Esophagus (tissue), 2 donors: Measurements from ENCODE around the gene RYR1. TPM values are rescaled to one million over a fixed set of nuclear protein-coding genes. Genes with fewer than 3 reads are reported as not detected.
"Not testable (repeated sequence)": the region's sequence is repeated elsewhere in the genome, so short reads cannot be mapped to it uniquely, and the experiment has no call there.

Source experiments
- H3K27ac ChIP-seq, 2 donors: one replicate each; pipeline ENCODE4 v1.5.1; 2013; ENCODE audit warnings: low read depth in 2 of 2, mild to moderate bottlenecking in 2 of 2, inconsistent platforms in 1 of 2, low read length in 1 of 2, moderate library complexity in 1 of 2
- H3K27me3 ChIP-seq, 2 donors: one replicate each; pipeline ENCODE4 v1.6.1; 2013; ENCODE audit warnings: low read length in 2 of 2, control low read depth in 1 of 2, mild to moderate bottlenecking in 1 of 2; ENCODE audit not compliant: insufficient read depth in 2 of 2, control insufficient read depth in 1 of 2
- H3K36me3 ChIP-seq, 2 donors: one replicate each; pipeline ENCODE4 v1.6.1; 2013; ENCODE audit warnings: low read length in 1 of 2; ENCODE audit not compliant: control insufficient read depth in 2 of 2, insufficient read depth in 2 of 2
- H3K4me1 ChIP-seq, 2 donors: one replicate each; pipeline ENCODE4 v1.6.1; 2013; ENCODE audit warnings: low read length in 1 of 2; ENCODE audit not compliant: control insufficient read depth in 2 of 2, insufficient read depth in 2 of 2
- H3K4me3 ChIP-seq, 2 donors: one replicate each; pipeline ENCODE4 v1.5.1; 2013; ENCODE audit warnings: low read length in 2 of 2, mild to moderate bottlenecking in 2 of 2, low read depth in 1 of 2, moderate library complexity in 1 of 2
- H3K9me3 ChIP-seq, 2 donors: one replicate each; pipeline ENCODE4 v1.6.1; 2013; ENCODE audit warnings: mild to moderate bottlenecking in 2 of 2, low read depth in 1 of 2, low read length in 1 of 2, moderate library complexity in 1 of 2; ENCODE audit not compliant: control insufficient read depth in 2 of 2, insufficient read depth in 1 of 2
- WGBS, 2 donors: extraction: QIAGEN DNeasy Blood & Tissue Kit; methylation state at CpG; one replicate each; pipeline ENCODE4 v1.1.7; 2013; 5-methylcytosine and 5-hydroxymethylcytosine counted together
- polyA plus RNA-seq, 2 donors: library from polyadenylated mRNA; stranded (reverse); fragments of 200-250 nt; gene quantifications; one replicate each; pipeline ENCODE4 v1.2.3, GENCODE V29; 2013
- donor health status: healthy with polysubstance abuse.
- donor health status: Bipolar disorder and iron deficiency.

The RYR1 gene
- polyA plus RNA-seq, 2 donors: 8.0 to 8.7 TPM

DNA sequence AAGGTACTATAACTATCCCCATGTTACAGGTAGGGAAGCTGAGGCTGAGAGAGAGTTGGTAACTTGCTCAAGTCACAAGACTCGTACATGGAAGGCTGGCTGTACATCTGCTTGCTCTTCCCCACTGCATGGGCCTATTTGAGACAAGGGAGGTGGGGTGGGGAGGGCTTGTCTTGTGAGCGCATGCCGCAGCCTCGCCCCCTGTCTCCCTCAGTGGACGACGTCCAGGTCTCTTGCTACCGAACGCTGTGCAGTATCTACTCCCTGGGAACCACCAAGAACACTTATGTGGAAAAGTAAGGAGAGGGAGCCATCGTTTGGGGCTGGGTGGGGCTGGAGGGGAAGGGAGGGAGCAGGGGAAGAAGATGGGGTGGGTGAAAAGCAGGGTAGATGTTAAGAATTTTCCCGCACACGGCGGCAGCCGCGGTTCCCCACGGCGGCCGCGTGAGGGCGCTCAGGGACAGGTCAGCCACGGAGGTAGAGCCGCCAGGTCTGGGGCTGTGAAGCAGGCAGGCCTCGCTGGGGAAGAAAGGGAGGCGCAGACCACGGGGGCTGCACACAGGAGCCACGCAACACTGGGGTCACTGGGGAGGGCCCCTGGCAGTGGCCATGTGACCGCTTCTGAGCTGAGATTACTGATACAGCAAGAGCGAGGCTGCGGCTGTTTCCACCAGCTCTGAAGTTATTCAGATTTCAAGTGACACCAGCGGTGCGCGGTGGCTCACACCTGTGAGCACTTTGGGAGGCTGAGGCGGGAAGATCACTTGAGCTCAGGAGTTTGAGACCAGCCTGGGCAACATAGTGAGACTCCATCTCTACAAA is 81.5 kb downstream of the RYR1 start:
- Histone ChIP-seq H3K36me3 (no peaks in the 10 kb centered on the region), H3K9me3 (no peaks in the 10 kb centered on the region), H3K4me1 (peaks cover 0 to 2% of the 10 kb centered on the region in 2 donors), H3K4me3 (no peak overlapping the region), H3K27ac (no peak overlapping the region), H3K27me3 (no peaks in the 10 kb centered on the region)
- WGBS, 2 donors: 22 to 25% methylated on average over 27 to 32 of the region's 32 CpGs

DNA sequence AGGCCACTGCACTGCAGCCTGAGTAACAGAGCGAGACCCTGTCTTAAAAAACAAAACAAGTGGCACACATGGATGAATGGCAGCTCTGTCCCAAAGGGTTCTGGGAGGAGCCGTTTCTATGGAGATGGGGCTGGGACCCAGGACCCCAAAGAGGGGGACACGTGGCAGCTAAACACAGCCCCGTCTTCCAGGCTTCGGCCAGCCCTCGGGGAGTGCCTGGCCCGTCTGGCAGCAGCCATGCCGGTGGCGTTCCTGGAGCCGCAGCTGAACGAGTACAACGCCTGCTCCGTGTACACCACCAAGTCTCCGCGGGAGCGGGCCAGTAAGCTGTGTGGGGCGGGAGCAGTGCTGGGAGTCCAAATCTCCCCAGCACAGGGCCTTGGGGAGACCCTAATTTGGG is 82.4 kb downstream of the RYR1 start:
- no peaks in the 10 kb centered on the region for H3K36me3 ChIP-seq
- no peak overlapping the region for H3K27ac ChIP-seq
- WGBS, 2 donors: 83 to 85% methylated on average over 17 of the region's 17 CpGs
- no peaks in the 10 kb centered on the region for H3K9me3 ChIP-seq
- H3K4me3 ChIP-seq: no peak overlapping the region
- no peaks in the 10 kb centered on the region for H3K27me3 ChIP-seq
- peaks cover 0 to 2% of the 10 kb centered on the region in 2 donors for H3K4me1 ChIP-seq

DNA sequence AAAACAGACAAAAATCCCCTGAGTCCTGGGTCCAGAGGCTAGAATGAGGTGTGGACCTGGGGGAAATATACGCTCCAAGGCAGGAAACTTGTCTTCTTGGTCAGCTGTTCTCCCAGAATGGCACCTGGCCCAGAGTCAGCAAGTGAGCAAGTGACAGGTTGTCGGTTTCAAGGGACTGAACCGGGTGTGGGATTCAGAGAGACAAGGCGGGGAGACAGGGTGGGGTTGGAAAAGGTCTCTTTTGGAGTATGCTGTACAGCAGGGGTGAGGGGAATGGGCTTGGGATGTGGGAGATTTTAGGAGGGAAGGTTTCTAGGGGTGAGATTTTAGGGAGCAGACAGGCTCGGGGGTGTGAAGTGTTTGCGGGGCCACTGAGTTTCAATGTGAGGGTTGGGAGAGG is 83.3 kb downstream of the RYR1 start:
- WGBS, 2 donors: 69 to 78% methylated on average over 6 of the region's 6 CpGs
- Histone ChIP-seq H3K9me3 (no peaks in the 10 kb centered on the region), H3K4me3 (no peak overlapping the region)

DNA sequence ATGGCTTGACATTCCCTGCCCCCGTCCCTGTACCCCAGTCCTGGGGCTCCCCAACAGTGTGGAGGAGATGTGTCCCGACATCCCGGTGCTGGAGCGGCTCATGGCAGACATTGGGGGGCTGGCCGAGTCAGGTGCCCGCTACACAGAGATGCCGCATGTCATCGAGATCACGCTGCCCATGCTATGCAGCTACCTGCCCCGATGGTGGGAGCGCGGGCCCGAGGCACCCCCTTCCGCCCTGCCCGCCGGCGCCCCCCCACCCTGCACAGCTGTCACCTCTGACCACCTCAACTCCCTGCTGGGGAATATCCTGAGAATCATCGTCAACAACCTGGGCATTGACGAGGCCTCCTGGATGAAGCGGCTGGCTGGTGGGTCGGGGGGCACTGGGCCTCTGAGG is 83.8 kb downstream of the RYR1 start:
- WGBS, 2 donors: 89 to 91% methylated on average over 21 of the region's 21 CpGs
- Histone ChIP-seq H3K4me3 (no peak overlapping the region), H3K4me1 (peaks cover 0 to 2% of the 10 kb centered on the region in 2 donors), H3K27me3 (no peaks in the 10 kb centered on the region), H3K27ac (no peak overlapping the region), H3K9me3 (no peaks in the 10 kb centered on the region), H3K36me3 (no peaks in the 10 kb centered on the region)

More for the DNA sequence above, 83.3 kb downstream of the RYR1 start:
- H3K36me3 ChIP-seq: no peaks in the 10 kb centered on the region
- no peak overlapping the region for H3K27ac ChIP-seq
- H3K4me1 ChIP-seq: peaks cover 0 to 2% of the 10 kb centered on the region in 2 donors
- H3K27me3 ChIP-seq: no peaks in the 10 kb centered on the region

DNA sequence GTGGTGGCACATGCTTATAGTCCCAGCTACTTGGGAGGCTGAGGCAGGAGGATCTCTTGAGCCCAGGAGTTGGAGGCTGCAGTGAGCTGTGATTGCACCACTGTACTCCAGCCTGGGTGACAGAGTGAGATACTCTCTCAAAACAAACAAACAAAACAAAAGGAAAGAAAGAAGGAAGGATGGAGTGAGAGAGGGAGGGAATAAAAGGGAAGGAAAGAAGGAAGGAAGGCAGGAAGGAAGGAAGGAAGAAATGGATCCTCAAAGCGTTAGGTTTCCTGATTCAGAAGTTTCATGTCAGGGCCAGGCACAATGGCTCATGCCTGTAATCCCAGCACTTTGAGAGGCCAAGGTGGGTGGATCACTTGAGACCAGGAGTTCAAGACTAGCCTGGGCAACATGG is 84.5 kb downstream of the RYR1 start:
- not testable (repeated sequence) for H3K27me3 ChIP-seq, H3K4me3 ChIP-seq, H3K27ac ChIP-seq, H3K36me3 ChIP-seq, H3K4me1 ChIP-seq, H3K9me3 ChIP-seq
- 60 to 67% methylated on average over 1 of the region's 1 CpG for WGBS, 2 donors

DNA sequence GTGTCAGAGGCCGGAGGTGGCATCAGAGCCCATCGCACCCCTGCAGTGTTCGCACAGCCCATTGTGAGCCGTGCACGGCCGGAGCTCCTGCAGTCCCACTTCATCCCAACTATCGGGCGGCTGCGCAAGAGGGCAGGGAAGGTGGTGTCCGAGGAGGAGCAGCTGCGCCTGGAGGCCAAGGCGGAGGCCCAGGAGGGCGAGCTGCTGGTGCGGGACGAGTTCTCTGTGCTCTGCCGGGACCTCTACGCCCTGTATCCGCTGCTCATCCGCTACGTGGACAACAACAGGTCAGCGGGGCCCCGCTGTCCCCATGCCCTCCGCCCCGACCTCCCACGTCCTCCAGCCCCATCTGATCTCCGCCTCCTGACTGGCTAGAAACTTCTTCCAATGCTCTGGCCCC is 85.7 kb downstream of the RYR1 start:
- Histone ChIP-seq H3K27ac (no peak overlapping the region), H3K36me3 (no peaks in the 10 kb centered on the region), H3K9me3 (no peaks in the 10 kb centered on the region), H3K4me3 (no peak overlapping the region), H3K27me3 (no peaks in the 10 kb centered on the region), H3K4me1 (peaks cover 0 to 2% of the 10 kb centered on the region in 2 donors)
- 88 to 91% methylated on average over 26 of the region's 26 CpGs for WGBS, 2 donors

DNA sequence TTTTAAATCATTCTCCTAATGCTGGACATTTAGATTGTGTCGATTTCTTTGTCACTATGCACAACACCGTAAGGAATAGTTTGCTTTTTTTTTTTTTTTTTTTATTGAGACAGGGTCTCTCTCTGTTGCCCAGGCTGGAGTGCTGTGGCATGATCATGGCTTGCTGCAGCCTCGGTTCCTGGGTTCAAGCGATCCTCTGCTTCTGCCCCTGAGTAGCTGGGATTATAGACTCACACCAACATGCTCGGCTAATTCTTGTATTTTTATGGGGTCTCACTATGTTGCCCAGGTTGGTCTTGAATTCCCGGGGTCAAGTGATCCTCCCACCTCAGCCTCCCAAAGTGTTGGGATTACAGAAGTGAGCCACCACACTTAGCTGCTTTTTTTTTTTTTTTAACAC is 86.5 kb downstream of the RYR1 start:
- WGBS, 2 donors: 87 to 90% methylated on average over 6 of the region's 6 CpGs
- Histone ChIP-seq H3K36me3 (no peaks in the 10 kb centered on the region), H3K4me3 (no peak overlapping the region), H3K27ac (no peak overlapping the region), H3K27me3 (no peaks in the 10 kb centered on the region), H3K9me3 (no peaks in the 10 kb centered on the region), H3K4me1 (peaks cover 0 to 2% of the 10 kb centered on the region in 2 donors)

DNA sequence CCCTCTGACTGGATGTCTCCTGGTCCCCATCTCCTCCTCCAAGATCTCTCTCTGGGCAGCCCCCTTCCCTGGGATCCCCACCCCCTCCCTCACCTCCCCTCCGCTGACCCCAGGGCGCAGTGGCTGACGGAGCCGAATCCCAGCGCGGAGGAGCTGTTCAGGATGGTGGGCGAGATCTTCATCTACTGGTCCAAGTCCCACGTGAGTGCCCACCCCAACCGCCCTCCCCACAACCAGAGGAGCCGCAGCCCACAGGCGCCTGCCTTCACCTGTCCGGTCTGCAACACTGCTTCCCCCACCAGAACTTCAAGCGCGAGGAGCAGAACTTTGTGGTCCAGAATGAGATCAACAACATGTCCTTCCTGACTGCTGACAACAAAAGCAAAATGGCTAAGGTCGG is 89.4 kb downstream of the RYR1 start:
- Histone ChIP-seq H3K27me3 (no peaks in the 10 kb centered on the region), H3K27ac (no peak overlapping the region)
- 86 to 88% methylated on average over 15 of the region's 15 CpGs for WGBS, 2 donors

DNA sequence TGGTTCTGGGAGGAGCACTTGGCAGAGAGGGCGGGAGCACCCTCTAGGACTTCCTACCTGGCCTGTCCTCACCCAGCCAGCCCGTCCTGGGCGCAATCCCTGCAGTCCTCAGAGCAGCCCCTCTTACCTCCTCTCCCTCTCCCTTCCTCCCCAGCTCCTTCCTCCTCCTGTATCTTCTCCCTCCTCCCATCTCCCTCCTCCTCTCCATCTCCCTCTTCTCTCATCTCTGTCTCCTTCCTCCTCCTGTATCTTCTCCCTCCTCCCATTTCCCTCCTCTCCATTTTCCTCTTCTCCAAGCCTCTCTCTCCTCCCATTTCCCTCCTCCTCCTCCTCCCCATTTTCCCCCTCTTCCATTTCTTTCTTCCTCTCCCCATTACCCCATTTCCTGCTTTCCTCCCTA is 89.8 kb downstream of the RYR1 start:
- Histone ChIP-seq H3K4me1 (no peaks in the 10 kb centered on the region), H3K9me3 (no peaks in the 10 kb centered on the region), H3K27me3 (no peaks in the 10 kb centered on the region), H3K4me3 (no peak overlapping the region), H3K27ac (no peak overlapping the region), H3K36me3 (no peaks in the 10 kb centered on the region)
- 81 to 86% methylated on average over 2 to 3 of the region's 3 CpGs for WGBS, 2 donors

More for the DNA sequence above, 89.4 kb downstream of the RYR1 start:
- Histone ChIP-seq H3K4me1 (no peaks in the 10 kb centered on the region), H3K9me3 (no peaks in the 10 kb centered on the region), H3K4me3 (no peak overlapping the region), H3K36me3 (no peaks in the 10 kb centered on the region)

DNA sequence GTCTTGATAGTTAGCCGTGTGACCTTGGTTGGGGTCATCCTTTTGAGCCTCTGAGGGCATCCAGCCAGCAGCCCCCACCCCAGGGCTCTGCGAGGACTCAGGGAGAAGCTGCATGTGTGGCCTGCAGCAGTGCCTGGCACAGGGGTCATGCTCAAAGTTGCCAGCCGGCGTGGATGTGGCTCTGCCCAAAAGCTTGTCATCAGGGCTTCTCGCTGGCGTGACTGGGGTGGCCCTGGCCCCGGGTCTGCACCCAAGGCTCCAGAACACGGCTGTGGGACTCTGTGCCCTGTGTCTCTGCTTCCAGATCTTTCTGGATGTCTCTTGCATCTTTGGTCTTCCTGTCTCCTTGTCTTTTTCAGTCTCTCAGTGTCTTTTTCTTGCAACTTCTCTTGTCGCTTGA is 90.9 kb downstream of the RYR1 start:
- WGBS, 2 donors: 72% methylated on average over 9 of the region's 9 CpGs
- Histone ChIP-seq H3K27me3 (no peaks in the 10 kb centered on the region), H3K27ac (no peak overlapping the region), H3K4me3 (no peak overlapping the region), H3K9me3 (no peaks in the 10 kb centered on the region), H3K36me3 (no peaks in the 10 kb centered on the region), H3K4me1 (no peaks in the 10 kb centered on the region)
